ENCODE results near the gene ADCY3.

DNA sequence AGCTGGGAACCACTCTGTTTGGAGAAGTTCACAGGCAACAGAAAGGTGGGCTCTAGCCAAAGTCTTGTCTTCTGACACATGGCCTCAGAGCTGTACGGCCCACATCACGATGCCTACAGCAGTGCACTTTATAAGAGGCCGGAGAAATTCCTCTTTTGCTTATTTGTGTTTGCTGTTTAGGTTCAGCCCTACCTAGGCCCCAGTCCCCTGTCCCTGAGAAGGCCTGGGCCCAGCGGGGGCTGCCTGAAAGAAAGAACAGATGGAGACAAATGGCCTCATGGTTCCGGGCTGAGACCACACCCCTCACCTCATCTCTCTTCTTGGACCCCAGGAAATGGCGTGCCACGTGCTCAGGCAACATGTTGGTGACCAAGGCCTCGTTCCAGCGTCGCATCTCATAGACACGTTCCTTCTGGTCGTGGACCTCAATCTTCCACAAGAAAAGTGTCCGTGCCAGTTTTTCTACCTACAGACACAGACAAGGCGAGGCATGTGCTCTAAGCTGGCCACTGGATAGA is 95.9 kb downstream of the ADCY3 start:
- TF ChIP-seq CTCF (conservative IDR thresholded peaks at IDR 0.05; ENCODE audit: low read length): no peak
- no peak for TF ChIP-seq EZH2phosphoT487 (IDR thresholded peaks at IDR 0.05; ENCODE audit: borderline replicate concordance)

Data from Loucy (cell line).